HG03135 (cell line): ENCODE data around the gene CHTF18.
"Not testable (repeated sequence)": the region's sequence is repeated elsewhere in the genome, so short reads cannot be mapped to it uniquely, and the experiment has no call there.

ENCODE experiments used
- ATAC-seq: cut with Tn5 transposase; IDR thresholded peaks from one replicate; pipeline ENCODE4 v1.9.1; 2021; ENCODE audit warnings: mild to moderate bottlenecking, moderate library complexity; ENCODE audit not compliant: unreplicated experiment

CHTF18 gene

DNA sequence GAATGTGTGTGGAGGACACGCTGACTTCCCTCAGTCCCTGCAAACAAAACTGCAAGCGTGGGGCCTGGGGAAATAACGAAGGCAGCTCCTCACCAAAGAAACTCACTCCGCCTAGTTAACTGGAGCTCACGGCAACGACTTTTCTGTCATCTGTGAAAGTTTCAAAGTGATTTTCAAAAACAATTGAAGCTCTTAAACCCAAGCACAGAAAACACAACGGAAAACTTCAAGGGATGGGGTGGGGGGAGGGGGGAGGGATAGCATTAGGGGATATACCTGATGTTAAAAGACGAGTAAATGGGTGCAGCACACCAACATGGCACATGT, 15.3 kb downstream of the CHTF18 start:
- ATAC-seq: no peak

DNA sequence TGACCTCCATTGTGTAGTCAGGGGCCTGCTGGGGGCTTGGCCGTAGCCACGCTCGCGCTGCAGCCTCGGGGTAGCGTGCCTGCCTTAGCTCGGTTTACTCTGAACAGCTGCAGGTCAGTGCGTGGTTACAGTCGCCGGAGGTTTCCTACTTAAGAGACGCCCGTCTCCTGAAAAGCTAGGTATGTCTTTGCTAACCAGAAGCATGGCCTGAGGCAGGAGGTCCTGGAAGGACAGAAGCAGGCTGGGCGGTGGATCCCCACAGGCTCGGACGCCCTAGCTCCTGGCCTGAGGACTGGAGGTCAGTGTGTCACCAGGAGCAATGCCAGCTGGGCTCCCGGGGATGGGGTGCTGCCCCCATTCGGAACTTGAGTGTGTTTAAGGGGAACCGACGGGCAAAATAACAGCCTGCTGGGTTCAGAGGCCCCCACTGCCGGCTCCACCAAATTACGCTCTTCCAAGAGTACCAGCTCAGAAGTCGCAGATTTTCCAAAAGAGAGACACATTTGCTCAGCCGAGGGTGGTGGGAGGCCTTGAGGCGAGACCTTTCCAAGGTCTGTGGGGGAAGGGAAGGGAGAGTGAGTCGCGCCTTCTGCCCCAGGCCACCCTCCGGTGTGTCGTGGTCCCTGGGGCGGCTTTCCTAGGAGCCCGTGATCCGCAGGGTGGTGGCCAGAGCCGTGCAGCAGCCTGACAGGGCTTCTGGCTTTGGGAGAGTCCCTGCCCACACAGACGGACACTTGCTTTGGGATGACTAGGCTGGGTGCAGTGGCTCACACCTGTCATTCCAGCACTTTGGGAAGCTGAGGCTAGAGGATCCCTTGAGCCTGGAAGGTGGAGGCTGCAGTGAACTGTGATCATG, 16.0 kb downstream of the CHTF18 start:
- ATAC-seq: no peak

DNA sequence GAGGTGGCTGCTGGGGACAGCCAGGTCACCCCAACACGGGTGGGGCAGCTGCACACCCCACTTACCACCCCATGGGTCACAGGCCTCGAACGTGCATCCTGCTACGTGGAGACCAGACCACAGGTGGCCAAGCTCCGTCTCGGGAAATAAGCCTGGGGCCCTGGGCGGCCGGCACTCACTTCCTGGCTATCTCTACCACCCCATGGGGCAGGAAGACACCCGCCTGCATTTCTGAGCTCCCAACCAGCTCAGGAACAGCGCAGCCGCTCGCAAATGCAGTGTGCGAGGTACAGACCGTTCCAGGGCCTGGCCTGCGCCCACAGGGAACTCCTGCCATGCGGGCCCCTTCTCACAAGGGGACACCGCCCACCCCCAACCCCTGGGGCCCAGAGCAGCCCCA, 17.1 kb downstream of the CHTF18 start:
- ATAC-seq: no peak

GRCh38 chr16:807347-808084, 19.1 kb downstream of the CHTF18 start:
- peak; percentile 84 for ATAC-seq

DNA sequence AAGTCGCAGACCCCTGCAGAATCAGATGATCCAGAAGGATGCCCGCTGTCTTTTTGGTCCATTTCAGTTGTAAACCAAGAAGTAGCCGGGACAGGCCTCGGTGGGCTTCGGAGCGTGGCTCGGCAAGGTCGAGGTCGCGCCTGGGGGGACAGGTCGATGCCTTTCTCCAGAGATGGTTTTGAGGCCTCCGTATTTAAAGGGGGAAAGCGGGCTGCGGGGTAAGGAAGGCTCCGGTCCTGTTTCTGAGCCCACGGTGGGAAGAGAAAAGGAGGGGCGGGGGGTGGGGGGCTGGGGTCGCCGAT, 19.6 kb downstream of the CHTF18 start:
- no peak for ATAC-seq

DNA sequence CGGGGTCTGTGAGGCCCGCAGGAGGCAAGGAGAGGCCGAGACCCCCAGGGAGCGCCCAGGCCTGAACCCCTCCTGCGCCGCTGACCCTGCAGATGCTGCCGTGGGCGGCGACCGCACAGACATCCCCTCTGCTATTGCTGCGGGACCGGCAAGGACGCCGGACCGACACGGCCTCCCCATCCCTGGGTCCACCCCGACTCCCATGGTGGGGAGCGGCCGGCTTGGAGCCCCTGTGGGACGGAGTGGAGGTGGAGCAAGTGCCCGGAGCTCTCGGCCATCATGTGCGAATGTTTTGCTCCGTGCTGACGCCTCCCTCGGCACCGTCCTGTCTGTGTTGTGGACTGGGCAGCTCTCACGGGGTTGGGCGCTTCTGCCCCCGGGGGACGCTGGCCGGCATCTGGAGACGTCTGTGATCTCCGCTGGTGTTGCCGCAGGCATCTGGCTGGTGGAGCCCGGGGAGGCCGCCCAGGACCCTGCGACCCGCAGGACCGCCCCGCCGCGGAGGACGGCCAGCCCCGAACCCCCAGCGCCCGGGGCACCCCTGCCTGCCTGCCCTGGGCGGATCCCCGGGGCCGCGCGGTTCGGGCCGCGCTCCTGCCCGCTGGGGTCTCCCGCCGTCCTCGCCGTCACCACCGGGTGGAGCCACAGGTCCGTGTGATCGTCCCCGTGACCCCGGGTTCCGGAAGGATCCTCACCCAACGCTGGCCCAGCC, 24.9 kb downstream of the CHTF18 start:
- ATAC-seq: no peak

- no peak for ATAC-seq
Measured at GRCh38 chr16:813916-814412, 25.5 kb downstream of the CHTF18 start.

DNA sequence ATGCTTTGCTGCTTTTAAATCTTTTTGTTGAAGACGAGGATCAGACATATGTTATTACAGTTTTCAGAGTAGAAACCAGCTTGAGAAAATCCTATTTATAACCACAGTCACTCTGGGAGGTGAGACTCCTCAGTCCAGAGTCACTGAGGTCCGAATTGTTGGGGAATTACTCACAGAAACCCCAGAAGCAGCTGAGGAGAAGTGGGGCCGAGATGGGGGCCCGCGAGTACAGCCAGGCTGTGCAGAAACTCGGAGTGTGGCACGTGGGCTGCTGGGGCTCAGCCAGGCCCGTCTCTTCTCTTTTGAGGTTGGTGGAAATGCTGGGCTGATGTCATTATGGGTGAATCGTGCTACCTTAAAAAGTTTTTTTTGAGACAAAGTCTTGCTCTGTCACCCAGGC, 26.6 kb downstream of the CHTF18 start:
- ATAC-seq: no peak

DNA sequence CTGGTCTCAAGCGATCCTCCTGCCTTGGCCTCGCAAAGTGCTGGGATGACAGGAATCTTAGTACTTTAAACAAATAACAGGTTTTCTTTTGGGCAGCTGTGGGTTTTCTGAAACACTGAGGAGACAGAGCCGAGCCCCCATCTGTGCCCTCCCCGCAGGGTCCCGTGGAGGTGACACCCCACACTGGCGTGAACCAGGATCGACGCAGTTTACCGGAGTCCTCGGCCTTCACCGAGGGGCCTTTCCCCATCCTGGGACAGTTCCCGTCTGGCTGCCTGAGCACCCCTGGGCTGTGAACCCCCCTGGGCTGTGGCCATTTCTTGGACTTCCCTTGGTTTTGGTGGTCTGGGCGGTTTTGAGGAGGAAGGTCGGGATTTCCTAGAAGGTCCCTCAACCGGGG, 27.4 kb downstream of the CHTF18 start:
- no peak for ATAC-seq

GRCh38 chr16:817001-817906, 28.8 kb downstream of the CHTF18 start:
- ATAC-seq: no peak

GRCh38 chr16:818132-818531, 29.7 kb downstream of the CHTF18 start:
- no peak for ATAC-seq

- ATAC-seq: no peak
Measured at GRCh38 chr16:818592-818991, 30.2 kb downstream of the CHTF18 start.

GRCh38 chr16:819336-820043, 31.1 kb downstream of the CHTF18 start:
- ATAC-seq: no peak

DNA sequence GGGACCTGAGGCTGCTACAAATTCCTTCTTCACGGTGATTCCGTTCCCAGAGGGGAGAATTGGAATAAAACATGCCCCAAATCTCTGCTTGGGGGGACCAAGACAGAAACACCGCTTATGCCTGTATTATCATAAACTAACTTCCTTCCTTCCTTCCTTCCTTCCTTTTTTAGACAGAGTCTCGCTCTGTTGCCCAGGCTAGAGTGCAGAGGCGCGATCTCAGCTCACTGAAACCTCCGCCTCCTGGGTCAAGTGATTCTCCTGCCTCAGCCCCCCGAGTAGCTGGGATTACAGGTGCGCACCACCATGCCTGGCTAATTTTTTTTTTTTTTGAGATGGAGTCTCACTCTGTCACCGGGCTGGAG, 31.6 kb downstream of the CHTF18 start:
- ATAC-seq: not testable (repeated sequence)

- no peak for ATAC-seq
Measured at GRCh38 chr16:820748-821147, 32.3 kb downstream of the CHTF18 start.

- ATAC-seq: no peak
Measured at GRCh38 chr16:821751-822150, 33.3 kb downstream of the CHTF18 start.

DNA sequence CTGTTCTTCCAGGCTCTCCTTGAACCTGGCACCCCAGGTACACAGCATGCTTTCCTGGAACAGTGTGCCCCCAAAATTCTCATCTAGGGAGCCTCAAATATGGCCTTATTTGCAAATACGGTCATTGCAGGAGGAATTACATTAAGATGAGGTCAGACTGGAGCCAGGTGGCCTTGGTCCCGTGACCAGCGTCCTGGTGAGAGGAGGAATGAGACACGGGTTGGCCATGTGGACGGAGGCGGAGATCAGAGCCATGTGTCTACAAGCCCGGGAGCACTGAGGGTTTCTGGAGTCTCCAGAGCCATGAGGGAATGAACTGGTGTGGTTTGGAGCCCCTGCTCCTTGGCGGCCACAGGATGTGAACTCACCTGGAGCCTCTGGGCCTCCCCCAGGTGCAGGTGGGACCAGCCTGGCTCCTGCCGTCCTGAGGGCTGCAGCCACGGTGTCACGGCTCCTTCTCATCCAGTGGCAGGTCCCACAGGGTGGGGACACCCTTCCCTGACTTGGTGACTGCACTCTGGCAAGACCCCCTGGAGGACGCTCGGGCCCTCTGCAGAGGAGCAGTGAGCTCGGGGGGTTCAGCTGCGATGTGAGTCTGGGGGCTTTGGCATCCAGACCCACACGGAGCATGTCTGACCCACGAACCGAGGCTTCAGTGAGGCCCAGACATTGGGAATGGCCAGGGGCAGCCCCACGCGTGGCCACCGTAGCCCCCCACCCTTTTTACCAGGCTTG, 33.9 kb downstream of the CHTF18 start:
- no peak for ATAC-seq

DNA sequence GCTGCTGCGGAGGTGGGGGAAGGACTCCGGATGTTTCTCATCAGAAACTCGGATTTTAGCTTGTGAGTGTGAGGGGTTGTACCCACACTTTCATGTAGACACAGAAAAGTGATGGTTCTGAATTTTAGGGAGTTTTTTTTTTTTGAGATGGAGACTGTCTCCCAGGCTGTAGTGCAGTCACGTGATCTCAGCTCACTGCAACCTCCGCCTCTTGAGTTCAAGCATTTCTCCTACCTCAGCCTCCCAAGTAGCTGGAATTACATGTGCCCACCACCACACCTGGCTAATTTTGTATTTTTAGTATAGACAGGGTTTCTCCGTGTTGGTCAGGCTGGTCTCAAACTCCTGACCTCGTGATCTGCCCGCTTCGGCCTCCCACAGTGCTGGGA, 34.5 kb downstream of the CHTF18 start:
- no peak for ATAC-seq

GRCh38 chr16:824194-824593, 35.8 kb downstream of the CHTF18 start:
- no peak for ATAC-seq

- ATAC-seq: no peak
Measured at GRCh38 chr16:824601-825000, 36.2 kb downstream of the CHTF18 start.
